Ishikawa (cell line): ENCODE data around the gene CYP3A7.

ENCODE experiments used
- CEBPB ChIP-seq: IDR thresholded peaks from 2 replicates; pipeline ENCODE4 v1.6.1; 2012
- CREB1 ChIP-seq: IDR thresholded peaks from 2 replicates; pipeline ENCODE4 v1.6.1; 2012; ENCODE audit warnings: low read depth
- EGR1 ChIP-seq: IDR thresholded peaks from 2 replicates; pipeline ENCODE4 v1.6.1; 2012
- EP300 ChIP-seq: IDR thresholded peaks from 2 replicates; pipeline ENCODE4 v1.6.1; 2012; ENCODE audit warnings: borderline replicate concordance
- FOXM1 ChIP-seq: IDR thresholded peaks from 2 replicates; pipeline ENCODE4 v1.6.1; 2012; ENCODE audit warnings: low read depth, borderline replicate concordance
- NFIC ChIP-seq: IDR thresholded peaks from 2 replicates; pipeline ENCODE4 v1.6.1; 2012
- RAD21 ChIP-seq: IDR thresholded peaks from 2 replicates; pipeline ENCODE4 v1.6.1; 2012; ENCODE audit warnings: low read depth
- TAF1 ChIP-seq: IDR thresholded peaks from 2 replicates; pipeline ENCODE4 v1.6.1; 2012; ENCODE audit warnings: low read depth, mild to moderate bottlenecking
- TCF12 ChIP-seq: IDR thresholded peaks from 2 replicates; pipeline ENCODE4 v1.6.1; 2012; ENCODE audit warnings: low read depth
- TEAD4 ChIP-seq: IDR thresholded peaks from 2 replicates; pipeline ENCODE4 v1.6.1; 2012
- YY1 ChIP-seq: IDR thresholded peaks from 2 replicates; pipeline ENCODE4 v1.6.1; 2012; ENCODE audit warnings: low read depth
- ZBTB7A ChIP-seq: IDR thresholded peaks from 2 replicates; pipeline ENCODE4 v1.6.1; 2012; ENCODE audit warnings: low read depth
- TF ChIP-seq, protein P1 (sequence below): IDR thresholded peaks from 2 replicates; pipeline ENCODE4 v1.6.1; 2012; ENCODE audit warnings: low read depth, mild to moderate bottlenecking
- TF ChIP-seq, protein P2 (sequence below): IDR thresholded peaks from 2 replicates; pipeline ENCODE4 v1.6.1; 2012
- TF ChIP-seq, protein P3 (sequence below): IDR thresholded peaks from 2 replicates; pipeline ENCODE4 v1.6.1; 2012

CYP3A7 gene

DNA sequence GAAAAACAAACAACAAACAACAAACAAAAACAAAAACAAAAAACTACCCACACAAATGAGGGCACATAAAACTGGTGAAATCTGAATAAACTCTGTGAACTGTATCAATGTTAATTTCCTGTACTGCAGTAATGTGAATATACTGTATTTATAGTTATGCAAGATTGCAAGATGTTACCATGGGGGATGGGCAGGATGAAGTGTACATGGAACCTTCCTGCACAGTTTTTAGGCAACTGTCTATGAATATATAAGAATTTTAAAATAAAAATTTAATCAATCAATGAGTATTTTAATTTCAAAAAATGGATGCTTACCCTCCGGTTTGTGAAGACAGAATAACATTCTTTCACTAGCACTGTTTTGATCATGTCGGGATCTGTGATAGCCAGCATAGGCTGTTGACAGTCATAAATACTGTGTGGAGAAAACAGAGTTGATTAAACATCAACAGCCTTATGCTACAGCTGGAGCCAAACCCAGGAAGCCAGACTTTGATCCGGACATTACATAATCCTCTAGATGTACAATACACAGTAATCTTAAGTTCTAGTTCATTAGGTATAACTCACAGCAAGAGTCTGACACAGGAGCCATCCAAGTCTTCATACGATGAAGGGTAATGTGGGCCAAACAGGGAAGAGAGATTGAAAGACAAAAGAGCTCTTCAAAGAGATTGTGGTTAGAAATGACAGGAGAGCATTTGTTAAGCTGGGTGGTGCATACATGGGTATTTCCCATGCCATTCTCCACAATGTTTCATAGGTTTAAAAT is 14.8 kb downstream of the CYP3A7 start:
- TF ChIP-seq CEBPB (no peak), YY1 (no peak), RAD21 (no peak), NFIC (no peak), EGR1 (no peak), TAF1 (no peak), TCF12 (no peak), ZBTB7A (no peak), FOXM1 (no peak), EP300 (no peak)
- TF ChIP-seq, protein P1, sequence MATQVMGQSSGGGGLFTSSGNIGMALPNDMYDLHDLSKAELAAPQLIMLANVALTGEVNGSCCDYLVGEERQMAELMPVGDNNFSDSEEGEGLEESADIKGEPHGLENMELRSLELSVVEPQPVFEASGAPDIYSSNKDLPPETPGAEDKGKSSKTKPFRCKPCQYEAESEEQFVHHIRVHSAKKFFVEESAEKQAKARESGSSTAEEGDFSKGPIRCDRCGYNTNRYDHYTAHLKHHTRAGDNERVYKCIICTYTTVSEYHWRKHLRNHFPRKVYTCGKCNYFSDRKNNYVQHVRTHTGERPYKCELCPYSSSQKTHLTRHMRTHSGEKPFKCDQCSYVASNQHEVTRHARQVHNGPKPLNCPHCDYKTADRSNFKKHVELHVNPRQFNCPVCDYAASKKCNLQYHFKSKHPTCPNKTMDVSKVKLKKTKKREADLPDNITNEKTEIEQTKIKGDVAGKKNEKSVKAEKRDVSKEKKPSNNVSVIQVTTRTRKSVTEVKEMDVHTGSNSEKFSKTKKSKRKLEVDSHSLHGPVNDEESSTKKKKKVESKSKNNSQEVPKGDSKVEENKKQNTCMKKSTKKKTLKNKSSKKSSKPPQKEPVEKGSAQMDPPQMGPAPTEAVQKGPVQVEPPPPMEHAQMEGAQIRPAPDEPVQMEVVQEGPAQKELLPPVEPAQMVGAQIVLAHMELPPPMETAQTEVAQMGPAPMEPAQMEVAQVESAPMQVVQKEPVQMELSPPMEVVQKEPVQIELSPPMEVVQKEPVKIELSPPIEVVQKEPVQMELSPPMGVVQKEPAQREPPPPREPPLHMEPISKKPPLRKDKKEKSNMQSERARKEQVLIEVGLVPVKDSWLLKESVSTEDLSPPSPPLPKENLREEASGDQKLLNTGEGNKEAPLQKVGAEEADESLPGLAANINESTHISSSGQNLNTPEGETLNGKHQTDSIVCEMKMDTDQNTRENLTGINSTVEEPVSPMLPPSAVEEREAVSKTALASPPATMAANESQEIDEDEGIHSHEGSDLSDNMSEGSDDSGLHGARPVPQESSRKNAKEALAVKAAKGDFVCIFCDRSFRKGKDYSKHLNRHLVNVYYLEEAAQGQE, result no peak
- TF ChIP-seq, protein P2, sequence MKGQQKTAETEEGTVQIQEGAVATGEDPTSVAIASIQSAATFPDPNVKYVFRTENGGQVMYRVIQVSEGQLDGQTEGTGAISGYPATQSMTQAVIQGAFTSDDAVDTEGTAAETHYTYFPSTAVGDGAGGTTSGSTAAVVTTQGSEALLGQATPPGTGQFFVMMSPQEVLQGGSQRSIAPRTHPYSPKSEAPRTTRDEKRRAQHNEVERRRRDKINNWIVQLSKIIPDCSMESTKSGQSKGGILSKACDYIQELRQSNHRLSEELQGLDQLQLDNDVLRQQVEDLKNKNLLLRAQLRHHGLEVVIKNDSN, result no peak
- TF ChIP-seq, protein P3, sequence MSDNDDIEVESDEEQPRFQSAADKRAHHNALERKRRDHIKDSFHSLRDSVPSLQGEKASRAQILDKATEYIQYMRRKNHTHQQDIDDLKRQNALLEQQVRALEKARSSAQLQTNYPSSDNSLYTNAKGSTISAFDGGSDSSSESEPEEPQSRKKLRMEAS, result no peak

DNA sequence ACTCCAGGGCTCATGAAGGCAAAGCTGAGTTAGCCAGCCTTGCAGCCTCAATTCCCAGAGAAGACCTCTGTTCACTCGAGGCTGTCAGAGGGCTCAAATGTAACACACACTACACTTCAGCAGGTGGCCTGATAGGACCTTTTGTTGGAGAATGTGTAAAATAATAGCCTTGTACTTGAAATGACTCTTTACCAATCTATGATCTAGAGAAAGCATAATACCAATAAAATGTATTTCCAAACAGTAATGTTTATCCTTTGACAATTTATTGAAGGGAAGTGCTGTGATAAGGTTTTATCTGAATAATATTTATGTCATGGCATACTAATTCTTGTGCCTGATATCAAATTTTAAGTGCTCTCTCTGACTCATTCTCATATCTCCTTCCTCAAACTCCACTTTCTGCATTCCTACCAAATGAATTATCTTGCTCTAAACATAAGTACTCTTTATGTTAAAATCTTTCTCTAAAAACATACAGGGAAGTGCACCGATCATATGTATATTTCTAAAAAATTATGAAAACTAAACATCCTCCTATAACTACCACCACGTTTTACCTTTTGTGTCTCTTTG is 20.9 kb downstream of the CYP3A7 start:
- TF ChIP-seq TEAD4, result no peak
- no peak for TF ChIP-seq TCF12
- no peak for TF ChIP-seq CREB1
- TF ChIP-seq NFIC, result no peak
- TF ChIP-seq, protein P2, result no peak
- no peak for TF ChIP-seq EGR1
- TF ChIP-seq TAF1, result no peak
- no peak for TF ChIP-seq ZBTB7A
- no peak for TF ChIP-seq YY1
- TF ChIP-seq RAD21, result no peak
- TF ChIP-seq, protein P3, result no peak
- TF ChIP-seq, protein P1, result no peak

DNA sequence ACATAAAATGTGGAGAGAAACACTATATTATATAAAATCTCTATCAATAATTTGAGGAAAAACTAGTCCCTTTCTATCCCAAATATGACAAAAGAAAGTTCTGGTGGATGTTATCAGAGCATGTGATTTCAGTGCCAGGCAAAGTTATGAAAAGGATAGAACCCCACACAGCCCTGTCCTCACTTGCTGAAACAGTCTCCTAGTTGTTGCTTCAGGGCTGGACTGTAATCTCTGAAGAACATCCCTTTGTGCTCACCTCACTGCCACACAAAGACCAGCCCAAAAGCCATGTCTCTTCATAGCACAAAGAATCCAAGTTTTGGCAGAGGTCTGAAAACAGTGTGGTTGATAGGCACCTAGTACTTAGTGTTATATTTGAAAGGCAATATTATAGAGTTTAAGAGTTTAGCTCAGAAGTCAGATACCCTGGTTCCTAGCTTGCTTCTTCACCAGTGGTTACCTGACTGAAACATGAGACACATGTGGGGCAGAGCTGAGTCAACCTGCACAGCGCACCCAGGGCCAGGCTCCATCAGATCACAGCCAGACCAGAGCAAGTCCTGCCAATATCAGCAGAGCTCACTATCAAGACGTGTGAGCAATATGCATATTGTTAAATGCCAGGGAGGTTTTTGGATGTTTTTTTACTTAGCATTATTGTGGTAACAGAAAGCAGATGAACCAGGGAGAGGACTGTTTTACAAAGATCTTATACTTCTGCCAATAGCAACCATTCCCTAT is 25.0 kb downstream of the CYP3A7 start:
- TF ChIP-seq, protein P1, result no peak
- no peak for TF ChIP-seq CREB1
- TF ChIP-seq, protein P3, result no peak
- TF ChIP-seq EGR1, result no peak
- TF ChIP-seq FOXM1, result no peak
- no peak for TF ChIP-seq CEBPB
- TF ChIP-seq EP300, result no peak
- TF ChIP-seq YY1, result no peak
- TF ChIP-seq RAD21, result no peak
- TF ChIP-seq, protein P2, result no peak
- TF ChIP-seq TEAD4, result no peak
